ENCODE measurements around the gene PPP1R14C.
"Not testable (repeated sequence)": the region's sequence is repeated elsewhere in the genome, so short reads cannot be mapped to it uniquely, and the experiment has no call there.

Gene PPP1R14C

GRCh38 chr6:150137711-150138110, 5.1 kb upstream of the PPP1R14C start:
- not testable (repeated sequence) for H3K4me3 ChIP-seq (ENCODE audit: extremely low read depth, insufficient read depth, low read length, poor library complexity, severe bottlenecking); H3K27ac ChIP-seq (ENCODE audit: low read depth, low read length, severe bottlenecking); H3K4me1 ChIP-seq (ENCODE audit: control insufficient read depth, insufficient read depth, low read length, poor library complexity, severe bottlenecking); H3K36me3 ChIP-seq (ENCODE audit: control insufficient read depth, insufficient read depth, low read length); H3K9me3 ChIP-seq (ENCODE audit: control insufficient read depth, low read length)
- 67% methylated on average over 1 of the region's 3 CpGs; no CpG with 5 or more reads in 1 of the 2 experiments for WGBS, 2 experiments (ENCODE audit: insufficient coverage in 2 of 2)

DNA sequence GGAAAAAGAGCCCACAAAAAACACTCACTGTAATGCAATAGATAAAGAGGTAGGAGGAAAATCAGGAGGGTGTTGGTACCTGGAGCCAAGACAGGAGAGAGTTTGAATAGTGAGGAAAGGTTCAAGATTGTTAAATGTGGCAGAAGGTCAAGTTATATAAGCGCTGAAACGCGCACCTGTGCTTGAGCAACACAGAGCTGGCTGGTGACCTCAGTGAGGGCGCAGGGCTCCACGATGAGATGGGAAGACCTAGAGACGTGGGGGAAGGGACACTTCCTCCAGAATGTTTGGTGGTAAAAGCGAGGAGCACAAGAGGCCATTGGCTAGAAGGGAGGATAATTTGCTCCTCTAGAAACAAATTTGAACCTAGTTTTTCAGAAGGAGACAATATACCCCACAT, 4.2 kb upstream of the PPP1R14C start:
- Histone ChIP-seq H3K4me1 (ENCODE audit: control insufficient read depth, insufficient read depth, low read length, poor library complexity, severe bottlenecking) (peaks cover 7% of the 10 kb centered on the region), H3K27ac (ENCODE audit: low read depth, low read length, severe bottlenecking) (no peak overlapping the region), H3K4me3 (ENCODE audit: extremely low read depth, insufficient read depth, low read length, poor library complexity, severe bottlenecking) (no peak overlapping the region), H3K36me3 (ENCODE audit: control insufficient read depth, insufficient read depth, low read length) (no peaks in the 10 kb centered on the region), H3K9me3 (ENCODE audit: control insufficient read depth, low read length) (no peaks in the 10 kb centered on the region)
- 86 to 89% methylated on average over 6 to 7 of the region's 7 CpGs for WGBS, 2 experiments (ENCODE audit: insufficient coverage in 2 of 2)

GRCh38 chr6:150139533-150139932, 3.3 kb upstream of the PPP1R14C start:
- Histone ChIP-seq H3K36me3 (ENCODE audit: control insufficient read depth, insufficient read depth, low read length) (no peaks in the 10 kb centered on the region), H3K27ac (ENCODE audit: low read depth, low read length, severe bottlenecking) (no peak overlapping the region), H3K9me3 (ENCODE audit: control insufficient read depth, low read length) (no peaks in the 10 kb centered on the region), H3K4me1 (ENCODE audit: control insufficient read depth, insufficient read depth, low read length, poor library complexity, severe bottlenecking) (peaks cover 7% of the 10 kb centered on the region), H3K4me3 (ENCODE audit: extremely low read depth, insufficient read depth, low read length, poor library complexity, severe bottlenecking) (no peak overlapping the region)
- WGBS, 2 experiments (ENCODE audit: insufficient coverage in 2 of 2), result 83 to 100% methylated on average over 1 of the region's 3 CpGs

GRCh38 chr6:150140236-150140969, 2.4 kb upstream of the PPP1R14C start:
- no peak overlapping the region for H3K27ac ChIP-seq (ENCODE audit: low read depth, low read length, severe bottlenecking)
- peaks cover 7% of the 10 kb centered on the region for H3K4me1 ChIP-seq (ENCODE audit: control insufficient read depth, insufficient read depth, low read length, poor library complexity, severe bottlenecking)
- H3K4me3 ChIP-seq (ENCODE audit: extremely low read depth, insufficient read depth, low read length, poor library complexity, severe bottlenecking), result no peak overlapping the region
- no peaks in the 10 kb centered on the region for H3K36me3 ChIP-seq (ENCODE audit: control insufficient read depth, insufficient read depth, low read length)
- WGBS, 2 experiments (ENCODE audit: insufficient coverage in 2 of 2), result 94 to 95% methylated on average over 5 of the region's 6 CpGs
- no peaks in the 10 kb centered on the region for H3K9me3 ChIP-seq (ENCODE audit: control insufficient read depth, low read length)

DNA sequence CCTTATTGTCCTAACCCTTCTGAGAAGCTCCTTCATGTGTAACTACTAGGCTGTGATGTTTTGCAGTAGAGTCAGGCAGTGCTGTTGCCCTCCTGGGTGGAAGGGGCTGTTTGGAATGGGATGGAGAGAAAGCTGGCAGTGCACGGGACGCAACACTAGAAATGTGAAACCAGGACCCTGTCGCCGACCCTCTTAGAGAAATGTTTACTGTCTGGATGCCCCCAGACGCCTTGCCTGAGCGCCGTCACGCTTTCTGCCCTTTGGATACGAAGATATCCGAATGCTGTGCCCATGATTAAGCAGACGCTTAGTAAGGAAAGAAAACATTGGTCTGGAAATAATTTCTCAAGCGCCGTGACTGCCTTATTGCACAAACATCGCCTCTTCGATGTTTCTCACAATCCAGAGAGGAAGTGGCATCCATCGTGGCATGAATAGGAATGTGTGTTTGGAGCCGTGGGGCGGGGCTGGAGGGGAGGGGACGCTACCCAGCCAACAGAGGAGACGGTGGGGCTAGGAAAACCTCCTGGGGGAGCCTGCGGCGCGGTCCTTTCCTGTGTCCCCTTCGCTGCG, 661 bp upstream of the PPP1R14C start:
- Histone ChIP-seq H3K9me3 (ENCODE audit: control insufficient read depth, low read length) (no peaks in the 10 kb centered on the region), H3K4me1 (ENCODE audit: control insufficient read depth, insufficient read depth, low read length, poor library complexity, severe bottlenecking) (peaks cover 7% of the 10 kb centered on the region), H3K36me3 (ENCODE audit: control insufficient read depth, insufficient read depth, low read length) (no peaks in the 10 kb centered on the region), H3K27ac (ENCODE audit: low read depth, low read length, severe bottlenecking) (no peak overlapping the region), H3K4me3 (ENCODE audit: extremely low read depth, insufficient read depth, low read length, poor library complexity, severe bottlenecking) (peak overlapping the region; percentile 39)
- 19 to 22% methylated on average over 15 to 21 of the region's 25 CpGs for WGBS, 2 experiments (ENCODE audit: insufficient coverage in 2 of 2)

GRCh38 chr6:150143516-150144293, 861 bp downstream of the PPP1R14C start:
- Histone ChIP-seq H3K4me1 (ENCODE audit: control insufficient read depth, insufficient read depth, low read length, poor library complexity, severe bottlenecking) (peaks cover 7% of the 10 kb centered on the region), H3K27ac (ENCODE audit: low read depth, low read length, severe bottlenecking) (no peak overlapping the region), H3K36me3 (ENCODE audit: control insufficient read depth, insufficient read depth, low read length) (no peaks in the 10 kb centered on the region), H3K9me3 (ENCODE audit: control insufficient read depth, low read length) (no peaks in the 10 kb centered on the region), H3K4me3 (ENCODE audit: extremely low read depth, insufficient read depth, low read length, poor library complexity, severe bottlenecking) (peak overlapping the region; percentile 39)
- WGBS, 2 experiments (ENCODE audit: insufficient coverage in 2 of 2), result 3 to 4% methylated on average over 31 to 49 of the region's 53 CpGs

GRCh38 chr6:150144294-150144868, 1.5 kb downstream of the PPP1R14C start:
- Histone ChIP-seq H3K36me3 (ENCODE audit: control insufficient read depth, insufficient read depth, low read length) (no peaks in the 10 kb centered on the region), H3K27ac (ENCODE audit: low read depth, low read length, severe bottlenecking) (no peak overlapping the region), H3K4me3 (ENCODE audit: extremely low read depth, insufficient read depth, low read length, poor library complexity, severe bottlenecking) (peak overlapping the region; percentile 39), H3K9me3 (ENCODE audit: control insufficient read depth, low read length) (no peaks in the 10 kb centered on the region), H3K4me1 (ENCODE audit: control insufficient read depth, insufficient read depth, low read length, poor library complexity, severe bottlenecking) (peaks cover 7% of the 10 kb centered on the region)
- 15% methylated on average over 3 of the region's 6 CpGs; no CpG with 5 or more reads in 1 of the 2 experiments for WGBS, 2 experiments (ENCODE audit: insufficient coverage in 2 of 2)

DNA sequence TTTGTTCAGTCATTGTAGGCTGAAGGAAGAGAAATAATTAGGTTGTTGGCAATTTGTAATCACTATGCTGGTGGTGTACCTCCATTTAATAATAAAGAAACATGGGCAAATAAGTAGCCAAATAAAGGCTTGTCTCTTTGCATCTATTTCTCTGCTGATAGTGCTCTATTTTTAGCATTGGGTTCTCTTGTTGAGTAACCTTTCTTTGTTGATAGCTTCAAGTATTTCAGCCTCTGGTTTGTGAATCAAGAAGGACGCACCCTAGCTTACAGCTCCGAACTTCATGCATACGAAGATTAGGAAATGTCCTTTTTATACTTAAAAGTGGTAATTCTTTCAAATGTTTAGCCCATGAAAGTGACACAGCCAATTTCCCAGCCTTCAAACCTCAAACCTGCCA, 2.6 kb downstream of the PPP1R14C start:
- WGBS, 2 experiments (ENCODE audit: insufficient coverage in 2 of 2), result no CpG with 5 or more reads among the region's 3 CpGs
- Histone ChIP-seq H3K4me1 (ENCODE audit: control insufficient read depth, insufficient read depth, low read length, poor library complexity, severe bottlenecking) (peaks cover 12% of the 10 kb centered on the region), H3K9me3 (ENCODE audit: control insufficient read depth, low read length) (no peaks in the 10 kb centered on the region), H3K4me3 (ENCODE audit: extremely low read depth, insufficient read depth, low read length, poor library complexity, severe bottlenecking) (no peak overlapping the region), H3K27ac (ENCODE audit: low read depth, low read length, severe bottlenecking) (no peak overlapping the region), H3K36me3 (ENCODE audit: control insufficient read depth, insufficient read depth, low read length) (no peaks in the 10 kb centered on the region)

- Histone ChIP-seq H3K4me3 (ENCODE audit: extremely low read depth, insufficient read depth, low read length, poor library complexity, severe bottlenecking) (no peak overlapping the region), H3K9me3 (ENCODE audit: control insufficient read depth, low read length) (no peaks in the 10 kb centered on the region), H3K27ac (ENCODE audit: low read depth, low read length, severe bottlenecking) (no peak overlapping the region), H3K4me1 (ENCODE audit: control insufficient read depth, insufficient read depth, low read length, poor library complexity, severe bottlenecking) (peaks cover 16% of the 10 kb centered on the region), H3K36me3 (ENCODE audit: control insufficient read depth, insufficient read depth, low read length) (no peaks in the 10 kb centered on the region)
Observed at GRCh38 chr6:150145830-150146229, 3.0 kb downstream of the PPP1R14C start.

- 70 to 86% methylated on average over 3 of the region's 3 CpGs for WGBS, 2 experiments (ENCODE audit: insufficient coverage in 2 of 2)
- Histone ChIP-seq H3K4me1 (ENCODE audit: control insufficient read depth, insufficient read depth, low read length, poor library complexity, severe bottlenecking) (peaks cover 22% of the 10 kb centered on the region), H3K4me3 (ENCODE audit: extremely low read depth, insufficient read depth, low read length, poor library complexity, severe bottlenecking) (no peak overlapping the region), H3K36me3 (ENCODE audit: control insufficient read depth, insufficient read depth, low read length) (no peaks in the 10 kb centered on the region), H3K9me3 (ENCODE audit: control insufficient read depth, low read length) (no peaks in the 10 kb centered on the region), H3K27ac (ENCODE audit: low read depth, low read length, severe bottlenecking) (no peak overlapping the region)
Observed at GRCh38 chr6:150146436-150146835, 3.6 kb downstream of the PPP1R14C start.
